ENCODE results near the gene PNPLA6.

- TF ChIP-seq POLR2A (IDR thresholded peaks at IDR 0.05; ENCODE audit: extremely low read depth, insufficient read length) (no peak), CTCF (IDR thresholded peaks at IDR 0.05; ENCODE audit: low read depth, low read length) (no peak), MYC (IDR thresholded peaks at IDR 0.05; ENCODE audit: low read depth, low read length) (no peak), MAX (IDR thresholded peaks at IDR 0.05; ENCODE audit: low read depth, low read length) (no peak)
Measured at GRCh38 chr19:7529246-7529600, 6.3 kb upstream of the PNPLA6 start.
